Activated T-helper 2 cell treated with anti-CD3 and anti-CD28 coated beads, Interferon-gamma antibody, Interleukin-2, Interleukin-4, amounts not matched to agents 10 μg/mL and 5 μg/mL and 100 μg/mL, durations not matched to agents 14 hours and 24 hours and 36 hours (primary cell): ENCODE results near the gene OSBPL7. TPM values are rescaled to one million over a fixed set of nuclear protein-coding genes. Genes with fewer than 3 reads are reported as not detected.

Source experiments
- DNase-seq: peaks from one replicate; pipeline ENCODE4 v3.0.0; 2021; ENCODE audit warnings: low spot score
- H3K27ac Mint-ChIP-seq: one replicate; pipeline ENCODE4 v1.8.0; 2021; ENCODE audit warnings: mixed read lengths
- H3K27me3 Mint-ChIP-seq: one replicate; pipeline ENCODE4 v1.8.0; 2021; ENCODE audit warnings: low read depth, mixed read lengths
- H3K36me3 Mint-ChIP-seq: one replicate; pipeline ENCODE4 v1.8.0; 2021; ENCODE audit warnings: low read depth, mixed read lengths
- H3K4me1 Mint-ChIP-seq: one replicate; pipeline ENCODE4 v1.8.0; 2021; ENCODE audit warnings: low read depth, mixed read lengths
- H3K4me3 Mint-ChIP-seq: one replicate; pipeline ENCODE4 v1.8.0; 2021; ENCODE audit warnings: low read depth, mild to moderate bottlenecking, moderate library complexity, mixed read lengths
- H3K9me3 Mint-ChIP-seq: one replicate; pipeline ENCODE4 v1.8.0; 2021; ENCODE audit warnings: mixed read lengths
- intact Hi-C: fragments of 100-400 bp; cut with micrococcal nuclease; formaldehyde crosslinking; loops from one replicate; pipeline ENCODE4 v1.15.1; 2023
- total RNA-seq: library from RNA; stranded (reverse); gene quantifications from 2 replicates; pipeline ENCODE4 v1.2.3, GENCODE V29; 2022

The OSBPL7 gene
- total RNA-seq, 1 donor from 2014 or later: 20.7 TPM

DNA sequence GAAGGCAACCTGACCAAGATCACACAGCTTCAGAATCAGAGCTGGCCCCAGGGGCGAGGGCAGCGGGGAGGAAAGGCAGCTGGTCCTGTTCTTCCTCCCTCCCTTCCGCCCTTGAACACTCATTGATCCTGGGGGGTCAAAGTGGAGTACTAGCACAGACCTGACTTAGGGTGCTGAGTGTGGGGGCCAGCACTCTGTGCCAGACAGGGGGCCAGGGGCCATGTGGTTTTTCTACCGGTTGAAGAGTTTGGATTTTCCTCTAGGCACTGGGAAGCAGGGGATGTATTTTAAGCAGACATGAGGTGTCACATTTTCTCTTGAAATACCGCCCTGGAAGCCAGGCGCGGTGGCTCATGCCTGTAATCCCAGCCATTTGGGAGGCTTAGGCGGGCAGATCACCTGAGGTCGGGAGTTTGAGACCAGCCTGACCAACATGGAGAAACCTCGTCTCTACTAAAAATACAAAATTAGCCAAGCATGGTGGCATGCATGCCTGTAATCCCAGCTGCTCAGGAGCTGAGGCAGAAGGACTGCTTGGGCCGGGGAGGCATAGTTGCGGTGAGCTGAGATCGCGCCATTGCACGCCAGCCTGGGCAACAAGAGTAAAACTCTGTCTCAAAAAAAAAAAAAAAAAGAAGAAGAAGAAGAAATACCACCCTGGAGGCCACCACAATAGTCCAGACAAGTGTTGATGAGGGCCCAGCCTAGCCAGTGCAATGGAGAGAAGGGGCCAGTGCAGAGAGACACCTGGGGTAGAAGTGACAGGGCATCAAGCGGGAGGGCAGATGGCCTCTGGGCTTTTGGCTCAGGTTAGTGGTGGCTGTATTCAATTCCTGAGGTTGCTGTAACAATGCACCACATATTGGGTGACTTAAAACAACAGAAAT, 15.3 kb downstream of the OSBPL7 start:
- no peak for DNase-seq
- Mint-ChIP-seq H3K27ac (no peak overlapping the region), H3K4me3 (no peak overlapping the region), H3K9me3 (no peaks in the 10 kb centered on the region), H3K27me3 (no peaks in the 10 kb centered on the region), H3K4me1 (peaks cover 4% of the 10 kb centered on the region), H3K36me3 (peaks cover 19% of the 10 kb centered on the region)
- intact Hi-C loops: loop anchor here (10.0 kb wide), 1 partner anchor 141 kb away; no protein-coding TSS in a partner anchor

DNA sequence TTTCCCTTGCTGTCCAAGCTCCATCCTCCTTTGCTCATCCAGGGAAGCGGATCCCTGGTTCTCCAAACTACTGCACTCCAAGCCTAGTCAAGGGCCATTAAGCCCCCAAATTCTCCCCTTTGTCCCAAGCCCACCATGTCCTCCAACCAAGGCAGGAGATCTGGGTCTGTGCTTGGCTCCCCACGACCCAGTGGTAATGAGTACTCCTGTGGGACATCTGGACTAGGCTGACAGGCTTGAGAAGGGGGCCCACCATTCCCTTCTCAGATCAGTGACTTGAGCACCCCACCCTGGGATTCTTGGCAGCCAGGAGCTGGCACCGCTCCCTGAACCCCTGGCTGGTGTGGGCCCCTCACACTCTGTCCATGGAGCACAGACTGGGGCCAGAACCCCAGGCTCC, 17.1 kb downstream of the OSBPL7 start:
- Mint-ChIP-seq H3K27ac (no peak overlapping the region), H3K4me1 (no peaks in the 10 kb centered on the region), H3K27me3 (no peaks in the 10 kb centered on the region), H3K9me3 (no peaks in the 10 kb centered on the region), H3K36me3 (peaks cover 11% of the 10 kb centered on the region), H3K4me3 (no peak overlapping the region)
- intact Hi-C loops: loop anchor here (5.0 to 10.0 kb wide), 2 partner anchors 107 to 140 kb away; no protein-coding TSS in a partner anchor
- no peak for DNase-seq

GRCh38 chr17:47803751-47804150, 17.8 kb downstream of the OSBPL7 start:
- H3K27ac Mint-ChIP-seq: no peak overlapping the region

GRCh38 chr17:47803201-47803600, 18.4 kb downstream of the OSBPL7 start:
- Mint-ChIP-seq H3K9me3 (no peaks in the 10 kb centered on the region), H3K27me3 (no peaks in the 10 kb centered on the region), H3K27ac (no peak overlapping the region), H3K4me3 (no peak overlapping the region), H3K36me3 (peaks cover 7% of the 10 kb centered on the region), H3K4me1 (no peaks in the 10 kb centered on the region)
- DNase-seq: no peak
- intact Hi-C loops: loop anchor here (5.0 to 10.0 kb wide), 2 partner anchors 106 to 138 kb away; no protein-coding TSS in a partner anchor

More at GRCh38 chr17:47803751-47804150, 17.8 kb downstream of the OSBPL7 start:
- DNase-seq: no peak
- Mint-ChIP-seq H3K4me3 (no peak overlapping the region), H3K4me1 (no peaks in the 10 kb centered on the region), H3K9me3 (no peaks in the 10 kb centered on the region), H3K36me3 (peaks cover 11% of the 10 kb centered on the region), H3K27me3 (no peaks in the 10 kb centered on the region)
- intact Hi-C loops: loop anchor here (5.0 to 10.0 kb wide), 2 partner anchors 106 to 139 kb away; no protein-coding TSS in a partner anchor

GRCh38 chr17:47802341-47803022, 19.1 kb downstream of the OSBPL7 start:
- H3K4me3 Mint-ChIP-seq: no peak overlapping the region
- intact Hi-C loops: loop anchor here (1.0 to 10.0 kb wide), 3 partner anchors 26 to 138 kb away; no protein-coding TSS in a partner anchor
- no peaks in the 10 kb centered on the region for H3K9me3 Mint-ChIP-seq
- H3K4me1 Mint-ChIP-seq: no peaks in the 10 kb centered on the region
- DNase-seq: peak; percentile 28
- peaks cover 3% of the 10 kb centered on the region for H3K27me3 Mint-ChIP-seq
- peaks cover 6% of the 10 kb centered on the region for H3K36me3 Mint-ChIP-seq
- no peak overlapping the region for H3K27ac Mint-ChIP-seq

GRCh38 chr17:47801906-47802305, 19.7 kb downstream of the OSBPL7 start:
- H3K4me1 Mint-ChIP-seq: no peaks in the 10 kb centered on the region
- H3K27me3 Mint-ChIP-seq: peaks cover 5% of the 10 kb centered on the region
- intact Hi-C loops: loop anchor here (1.0 to 10.0 kb wide), 3 partner anchors 26 to 137 kb away; no protein-coding TSS in a partner anchor
- no peak overlapping the region for H3K27ac Mint-ChIP-seq
- DNase-seq: no peak
- no peak overlapping the region for H3K4me3 Mint-ChIP-seq
- H3K9me3 Mint-ChIP-seq: no peaks in the 10 kb centered on the region
- H3K36me3 Mint-ChIP-seq: peaks cover under 1% of the 10 kb centered on the region

DNA sequence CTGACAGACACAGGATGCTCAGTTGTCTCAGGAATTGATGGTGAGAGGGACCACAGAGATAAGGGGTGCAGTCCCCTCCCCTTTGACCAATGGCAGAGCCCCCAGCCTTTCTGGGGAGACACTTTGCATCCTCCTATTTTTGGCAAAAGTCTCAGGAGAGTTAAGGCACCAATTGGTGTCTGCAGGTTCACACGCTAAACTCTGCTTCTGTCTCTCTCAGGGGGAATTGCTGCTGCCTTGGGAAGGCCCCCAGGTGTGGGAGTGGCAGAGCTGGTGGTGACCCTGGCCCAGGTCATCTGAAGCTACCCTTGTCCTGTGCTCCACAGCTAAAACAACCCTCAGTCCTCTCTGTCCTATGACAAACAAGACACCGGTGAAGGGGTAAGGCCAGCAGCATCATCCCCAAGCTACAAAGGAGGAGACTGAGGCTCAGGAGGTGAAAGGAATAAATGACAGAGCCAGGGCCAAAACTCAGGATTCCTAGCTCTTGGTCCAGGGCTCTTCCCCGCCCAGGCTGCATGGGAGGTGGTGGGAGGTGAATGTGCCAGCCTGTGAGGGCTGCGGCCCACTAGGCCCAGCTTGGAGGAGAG, 20.3 kb downstream of the OSBPL7 start:
- intact Hi-C loops: loop anchor here (5.0 to 10.0 kb wide), 2 partner anchors 104 to 136 kb away; no protein-coding TSS in a partner anchor
- no peak overlapping the region for H3K4me3 Mint-ChIP-seq
- H3K36me3 Mint-ChIP-seq: no peaks in the 10 kb centered on the region
- H3K27ac Mint-ChIP-seq: no peak overlapping the region
- H3K9me3 Mint-ChIP-seq: no peaks in the 10 kb centered on the region
- DNase-seq: no peak
- peaks cover 5% of the 10 kb centered on the region for H3K27me3 Mint-ChIP-seq
- no peaks in the 10 kb centered on the region for H3K4me1 Mint-ChIP-seq

GRCh38 chr17:47800686-47801085, 20.9 kb downstream of the OSBPL7 start:
- H3K9me3 Mint-ChIP-seq: no peaks in the 10 kb centered on the region
- intact Hi-C loops: loop anchor here (5.0 to 10.0 kb wide), 2 partner anchors 103 to 136 kb away; no protein-coding TSS in a partner anchor

GRCh38 chr17:47797797-47798196, 23.8 kb downstream of the OSBPL7 start:
- DNase-seq: no peak
- H3K27me3 Mint-ChIP-seq: peaks cover 28% of the 10 kb centered on the region
- no peak overlapping the region for H3K27ac Mint-ChIP-seq
- H3K4me3 Mint-ChIP-seq: no peak overlapping the region
- intact Hi-C loops: no loop called here
- H3K9me3 Mint-ChIP-seq: no peaks in the 10 kb centered on the region
- no peaks in the 10 kb centered on the region for H3K36me3 Mint-ChIP-seq
- no peaks in the 10 kb centered on the region for H3K4me1 Mint-ChIP-seq

More at GRCh38 chr17:47800686-47801085, 20.9 kb downstream of the OSBPL7 start:
- H3K36me3 Mint-ChIP-seq: no peaks in the 10 kb centered on the region
- no peak for DNase-seq
- H3K27me3 Mint-ChIP-seq: peaks cover 5% of the 10 kb centered on the region
- no peak overlapping the region for H3K4me3 Mint-ChIP-seq
- no peaks in the 10 kb centered on the region for H3K4me1 Mint-ChIP-seq
- H3K27ac Mint-ChIP-seq: no peak overlapping the region

- Mint-ChIP-seq H3K9me3 (no peaks in the 10 kb centered on the region), H3K27ac (no peak overlapping the region), H3K4me1 (peaks cover 12% of the 10 kb centered on the region), H3K4me3 (no peak overlapping the region), H3K36me3 (no peaks in the 10 kb centered on the region), H3K27me3 (peaks cover 63% of the 10 kb centered on the region)
- intact Hi-C loops: loop anchor here (5.0 kb wide), 1 partner anchor 61 kb away; the partner anchor contains the start of gene TBX21
- no peak for DNase-seq
These were observed 28.6 kb downstream of the OSBPL7 start for GRCh38 chr17:47792979-47793378.

DNA sequence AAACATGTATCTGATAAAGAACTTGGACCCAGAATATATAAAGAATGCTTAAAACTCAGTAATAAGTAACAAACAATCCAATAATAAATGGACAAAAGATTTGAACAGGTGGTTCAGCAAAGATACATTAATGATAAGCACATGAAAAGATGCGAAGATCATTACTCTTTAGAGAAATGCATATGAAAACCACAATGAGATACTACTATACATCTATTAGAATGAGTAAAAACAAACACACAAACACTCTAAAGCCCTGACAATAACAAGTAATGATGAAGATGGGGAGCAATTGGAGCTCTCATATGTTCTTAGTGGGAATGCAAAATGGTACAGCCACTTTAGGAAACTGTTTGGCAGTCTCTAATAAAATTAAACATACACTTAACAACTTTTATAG, 29.1 kb downstream of the OSBPL7 start:
- Mint-ChIP-seq H3K27me3 (peaks cover 64% of the 10 kb centered on the region), H3K27ac (no peak overlapping the region), H3K4me3 (no peak overlapping the region), H3K9me3 (no peaks in the 10 kb centered on the region), H3K4me1 (peaks cover 12% of the 10 kb centered on the region), H3K36me3 (no peaks in the 10 kb centered on the region)
- no peak for DNase-seq
- intact Hi-C loops: loop anchor here (5.0 kb wide), 1 partner anchor 60 kb away; the partner anchor contains the start of gene TBX21

- Mint-ChIP-seq H3K4me3 (no peak overlapping the region), H3K9me3 (no peaks in the 10 kb centered on the region), H3K4me1 (peaks cover 12% of the 10 kb centered on the region), H3K36me3 (no peaks in the 10 kb centered on the region), H3K27ac (no peak overlapping the region), H3K27me3 (peaks cover 66% of the 10 kb centered on the region)
- no peak for DNase-seq
- intact Hi-C loops: loop anchor here (5.0 kb wide), 1 partner anchor 59 kb away; the partner anchor contains the start of gene TBX21
These were observed 30.6 kb downstream of the OSBPL7 start for GRCh38 chr17:47791025-47791424.
